Upper lobe of left lung (tissue), 6 donors: ENCODE measurements around the gene ANKFN1. TPM values are rescaled to one million over a fixed set of nuclear protein-coding genes. Genes with fewer than 3 reads are reported as not detected.

Source experiments
- ATAC-seq, 2 donors: fragments of 200-7000 bp; cut with Tn5 transposase; one replicate each; pipeline ENCODE4 v1.9.1; 2022; ENCODE audit warnings: mild to moderate bottlenecking in 2 of 2, moderate library complexity in 2 of 2; ENCODE audit not compliant: low FRiP score in 2 of 2
- DNase-seq, 2 donors: peaks; one replicate each; pipeline ENCODE4 v3.0.0-alpha.2; 2019 to 2020
- H3K27ac ChIP-seq, 4 donors: fragments of 200-600 bp; sonication (generic); one replicate each; pipeline ENCODE4 v1.5.1; 2016 to 2019
- H3K27me3 ChIP-seq, 4 donors: fragments of 200-600 bp; sonication (generic); one replicate each; pipeline ENCODE4 v1.5.1; 2017 to 2019
- H3K36me3 ChIP-seq, 4 donors: fragments of 200-600 bp; sonication (generic); one replicate each; pipeline ENCODE4 v1.5.1; 2016 to 2019
- H3K4me1 ChIP-seq, 4 donors: fragments of 200-600 bp; sonication (generic); one replicate each; pipeline ENCODE4 v1.5.1; 2018 to 2019
- H3K4me3 ChIP-seq, 4 donors: fragments of 200-600 bp; sonication (generic); one replicate each; pipeline ENCODE4 v1.5.1; 2017 to 2019; ENCODE audit warnings: mild to moderate bottlenecking in 2 of 4, moderate library complexity in 1 of 4
- H3K9me3 ChIP-seq, 4 donors: fragments of 200-600 bp; sonication (generic); one replicate each; pipeline ENCODE4 v1.5.1; 2018 to 2019
- CTCF ChIP-seq, 6 experiments: fragments of 450-650 bp in 4 of 6; fragments of 200-600 bp in 2 of 6; sonication (generic) in 2 of 6; IDR thresholded peaks; one replicate each; pipeline ENCODE4 v1.5.1; 2016 to 2019; ENCODE audit warnings: antibody characterized with exemption in 6 of 6
- EP300 ChIP-seq, 4 donors: sonication (generic); formaldehyde crosslinking; IDR thresholded peaks; one replicate each; pipeline ENCODE4 v1.5.1; 2017; ENCODE audit warnings: antibody characterized with exemption in 4 of 4, control low read depth in 2 of 4
- POLR2A ChIP-seq, 4 donors: fragments of 450-650 bp; IDR thresholded peaks; one replicate each; pipeline ENCODE4 v1.5.1; 2016 to 2017; ENCODE audit warnings: antibody characterized with exemption in 4 of 4, mild to moderate bottlenecking in 2 of 4
- POLR2AphosphoS5 ChIP-seq, 2 donors: sonication (generic); formaldehyde crosslinking; IDR thresholded peaks; one replicate each; pipeline ENCODE4 v1.5.1; 2017; ENCODE audit warnings: antibody characterized with exemption in 2 of 2
- WGBS, 2 donors: methylation state at CpG; one replicate each; pipeline ENCODE4 v1.1.5; 2017 to 2018; 5-methylcytosine and 5-hydroxymethylcytosine counted together
- total RNA-seq, 6 donors: library from RNA; depleted of rRNA in 4 of 6; stranded (reverse); fragments of >200 nt in 4 of 6; gene quantifications; one replicate each; pipeline versions ENCODE4 v1.1.0 to v1.2.1, GENCODE V29; 2016 to 2021
- donor health status: DM: no; HTN: no; CAD: no; lungs with moderate emphysema.
- donor health status: DM: no; HTN: yes; CAD: no; lungs with severe emphysema.

ANKFN1 gene
- total RNA-seq, 6 donors from 2014 or later = 0.55 to 14.4 (median 2.6) TPM

DNA sequence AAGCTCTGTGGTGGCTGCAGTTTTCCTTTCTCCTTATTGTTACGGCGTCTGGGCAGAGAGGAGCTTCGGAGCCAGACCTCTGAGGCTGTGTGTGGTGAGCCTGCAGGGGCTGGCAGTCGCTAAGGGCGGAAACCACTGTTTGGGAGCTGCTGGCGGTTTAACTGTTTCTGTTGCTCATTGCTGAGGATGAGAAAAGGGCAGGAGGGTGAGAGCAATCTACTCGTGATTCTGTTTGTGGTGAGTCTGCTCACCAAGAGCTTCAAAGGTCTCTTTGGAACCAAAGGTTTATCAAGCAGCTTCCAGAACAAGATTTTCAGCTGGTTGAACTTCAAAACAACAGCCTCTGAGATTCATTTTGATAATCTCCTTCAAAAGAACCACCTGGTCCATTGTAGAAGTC is 143.9 kb downstream of the ANKFN1 start:
- no peaks in the 10 kb centered on the region for H3K27me3 ChIP-seq
- H3K27ac ChIP-seq = no peak overlapping the region
- WGBS, 2 donors = 21 to 25% methylated on average over 7 of the region's 7 CpGs
- no peaks in the 10 kb centered on the region for H3K4me1 ChIP-seq
- DNase-seq = no peak
- H3K4me3 ChIP-seq = no peak overlapping the region
- no peak for TF ChIP-seq POLR2AphosphoS5 (IDR thresholded peaks at IDR 0.05)
- TF ChIP-seq POLR2A (IDR thresholded peaks at IDR 0.05) = no peak
- TF ChIP-seq EP300 (IDR thresholded peaks at IDR 0.05) = no peak
- TF ChIP-seq CTCF (IDR thresholded peaks at IDR 0.05) = no peak
- no peaks in the 10 kb centered on the region for H3K9me3 ChIP-seq
- ATAC-seq = no peak
- H3K36me3 ChIP-seq = no peaks in the 10 kb centered on the region

DNA sequence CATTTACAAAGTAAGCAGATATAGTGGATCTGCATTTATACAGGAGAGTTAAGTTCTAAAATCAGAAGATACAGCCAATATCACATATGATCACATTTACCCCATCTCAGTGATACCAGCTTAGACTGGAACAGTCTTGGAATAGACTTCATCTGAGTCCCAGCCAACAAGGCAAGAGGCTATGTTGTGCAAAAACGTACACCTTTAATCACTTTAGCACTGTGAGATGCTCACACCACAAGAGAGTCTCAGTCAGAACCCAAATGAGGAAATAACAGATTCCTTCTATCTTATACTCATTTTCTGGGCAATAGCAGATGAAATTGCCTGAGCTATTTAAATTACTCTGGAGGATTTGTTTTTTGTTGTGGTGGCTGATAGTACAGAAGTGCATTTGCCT is 145.6 kb downstream of the ANKFN1 start:
- DNase-seq = no peak
- no peaks in the 10 kb centered on the region for H3K36me3 ChIP-seq
- no peaks in the 10 kb centered on the region for H3K4me1 ChIP-seq
- H3K27ac ChIP-seq = no peak overlapping the region
- no peak for ATAC-seq
- no peaks in the 10 kb centered on the region for H3K9me3 ChIP-seq
- no peak for TF ChIP-seq POLR2A (IDR thresholded peaks at IDR 0.05)
- TF ChIP-seq POLR2AphosphoS5 (IDR thresholded peaks at IDR 0.05) = no peak
- TF ChIP-seq EP300 (IDR thresholded peaks at IDR 0.05) = no peak
- no peak for TF ChIP-seq CTCF (IDR thresholded peaks at IDR 0.05)
- no peaks in the 10 kb centered on the region for H3K27me3 ChIP-seq
- WGBS, 2 donors = 55 to 56% methylated on average over 1 of the region's 1 CpG
- no peak overlapping the region for H3K4me3 ChIP-seq

DNA sequence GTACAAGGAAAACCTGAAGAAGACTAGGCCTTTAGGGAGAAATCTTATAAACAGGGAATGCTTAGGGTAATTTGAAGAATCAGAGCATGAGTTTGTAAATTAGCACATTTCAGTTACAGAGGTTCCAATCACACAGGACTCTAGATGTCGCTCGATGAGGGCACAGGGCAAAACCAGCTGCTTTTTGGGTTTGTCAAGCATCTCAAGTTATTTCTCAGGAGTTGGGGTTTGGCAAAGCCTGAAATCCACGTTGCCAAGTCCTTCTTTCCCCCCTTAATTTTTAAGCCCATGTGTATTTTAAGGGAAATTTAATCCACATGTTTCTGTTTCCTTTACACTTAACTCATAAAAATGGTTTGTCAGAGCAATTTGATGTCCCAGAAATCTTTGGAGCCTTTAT is 146.9 kb downstream of the ANKFN1 start:
- ATAC-seq (no peak), DNase-seq (no peak)
- TF ChIP-seq CTCF (IDR thresholded peaks at IDR 0.05) = no peak
- no peak for TF ChIP-seq POLR2AphosphoS5 (IDR thresholded peaks at IDR 0.05)
- no peak for TF ChIP-seq POLR2A (IDR thresholded peaks at IDR 0.05)
- no peak for TF ChIP-seq EP300 (IDR thresholded peaks at IDR 0.05)
- H3K4me1 ChIP-seq = no peaks in the 10 kb centered on the region
- H3K9me3 ChIP-seq = no peaks in the 10 kb centered on the region
- no peaks in the 10 kb centered on the region for H3K27me3 ChIP-seq
- no peaks in the 10 kb centered on the region for H3K36me3 ChIP-seq
- H3K4me3 ChIP-seq = no peak overlapping the region
- H3K27ac ChIP-seq = no peak overlapping the region
- WGBS, 2 donors = 76 to 80% methylated on average over 3 of the region's 3 CpGs

GRCh38 chr17:56305007-56305406 is 151.7 kb downstream of the ANKFN1 start:
- 77 to 80% methylated on average over 1 of the region's 1 CpG for WGBS, 2 donors
- Histone ChIP-seq H3K9me3 (no peaks in the 10 kb centered on the region), H3K27me3 (no peaks in the 10 kb centered on the region), H3K4me3 (no peak overlapping the region), H3K36me3 (no peaks in the 10 kb centered on the region), H3K27ac (no peak overlapping the region), H3K4me1 (no peaks in the 10 kb centered on the region)
- no peak for DNase-seq
- TF ChIP-seq POLR2AphosphoS5 (IDR thresholded peaks at IDR 0.05) (no peak), POLR2A (IDR thresholded peaks at IDR 0.05) (no peak), CTCF (IDR thresholded peaks at IDR 0.05) (no peak), EP300 (IDR thresholded peaks at IDR 0.05) (no peak)
- ATAC-seq = no peak

DNA sequence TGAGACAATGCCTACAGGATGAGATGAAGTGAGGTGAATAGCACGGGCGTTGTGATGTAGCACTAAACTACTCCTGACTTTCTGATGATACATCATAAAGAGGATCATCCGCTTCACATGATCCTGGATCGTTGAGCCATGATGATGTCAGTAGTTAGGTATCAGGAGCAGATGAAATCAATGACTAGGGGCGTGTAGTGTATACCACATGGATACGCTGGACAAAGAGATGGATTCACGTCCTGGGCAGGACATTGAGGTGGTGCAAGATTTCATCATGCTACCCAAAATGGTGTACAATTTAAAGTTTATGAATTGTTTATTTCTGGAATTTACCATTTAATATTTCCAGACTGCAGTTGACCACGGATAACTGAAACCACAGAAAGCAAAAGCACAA is 156.6 kb downstream of the ANKFN1 start:
- TF ChIP-seq EP300 (IDR thresholded peaks at IDR 0.05) (no peak), POLR2AphosphoS5 (IDR thresholded peaks at IDR 0.05) (no peak), POLR2A (IDR thresholded peaks at IDR 0.05) (no peak), CTCF (IDR thresholded peaks at IDR 0.05) (no peak)
- DNase-seq (no peak), ATAC-seq (no peak)
- 87% methylated on average over 8 of the region's 8 CpGs for WGBS, 2 donors
- H3K36me3 ChIP-seq = no peaks in the 10 kb centered on the region
- no peaks in the 10 kb centered on the region for H3K4me1 ChIP-seq
- no peak overlapping the region for H3K4me3 ChIP-seq
- H3K27ac ChIP-seq = no peak overlapping the region
- no peaks in the 10 kb centered on the region for H3K9me3 ChIP-seq
- H3K27me3 ChIP-seq = no peaks in the 10 kb centered on the region
